GM12878 (cell line): Measurements from ENCODE around the gene OSTN. TPM values are rescaled to one million over a fixed set of nuclear protein-coding genes. Genes with fewer than 3 reads are reported as not detected.

ENCODE experiments used
- ATAC-seq: fragments of 200-7000 bp; cut with Tn5 transposase; 3 replicates; pipeline ENCODE4 v1.9.1; 2020; ENCODE audit warnings: mild to moderate bottlenecking, moderate library complexity
- BruUV-seq: library from RNA; stranded (reverse); fragments of 400-500 nt; replicated peaks from 2 replicates; lab custom pipeline; 2021; lab: Mats Ljungman, UMichigan
- CTCF ChIA-PET: fragments of 300-600 bp; sonication (Branson Sonifier 250); formaldehyde crosslinking; extraction: SDS; loops from one replicate; lab custom pipeline; 2021; ENCODE audit warnings: inconsistent platforms; lab: Yijun Ruan, JAX
- POLR2A ChIA-PET: fragments of 350-600 bp; formaldehyde crosslinking; extraction: SDS; loops from one replicate; lab custom pipeline; 2021; ENCODE audit warnings: inconsistent platforms; lab: Charles Lee
- RAD21 ChIA-PET: fragments of 300-600 bp; sonication (Branson Sonifier 250); formaldehyde crosslinking; loops from one replicate; lab custom pipeline; 2023; ENCODE audit warnings: antibody characterized with exemption; ENCODE audit not compliant: unreplicated experiment; lab: Charles Lee
- SMC1A ChIA-PET: fragments of 300-600 bp; sonication (Branson Sonifier 250); formaldehyde crosslinking; loops from one replicate; lab custom pipeline; 2023; ENCODE audit not compliant: unreplicated experiment, uncharacterized antibody; lab: Charles Lee
- DNase-seq: peaks from one replicate; pipeline ENCODE4 v3.0.0-alpha.2; 2011; ENCODE audit warnings: low read depth, low spot score
- FAIRE-seq: peaks from 3 replicates; lab custom pipeline; 2011; peaks lifted over from hg19 to GRCh38; lab: Jason Lieb, UNC
- H2AFZ ChIP-seq: 2 replicates; pipeline ENCODE4 v1.6.0; 2011; ENCODE audit warnings: low read depth, low read length, control low read depth; ENCODE audit not compliant: control insufficient read depth
- H3K27ac ChIP-seq: 2 replicates; pipeline ENCODE4 v1.5.1; 2011; ENCODE audit warnings: control low read depth; ENCODE audit not compliant: control insufficient read depth, insufficient read depth
- H3K27me3 ChIP-seq, 2 experiments: replicated peaks in 1 of 2; 2 replicates each; pipeline versions ENCODE4 v1.6.0 to v1.6.1; 2011; ENCODE audit warnings: low read length in 1 of 2; ENCODE audit not compliant: control insufficient read depth in 2 of 2, insufficient read depth in 2 of 2
- H3K36me3 ChIP-seq, 2 experiments: 2 replicates each; pipeline ENCODE4 v1.5.1; 2011; ENCODE audit warnings: low read length in 1 of 2; ENCODE audit not compliant: control insufficient read depth in 2 of 2, insufficient read depth in 2 of 2
- H3K4me1 ChIP-seq: 2 replicates; pipeline ENCODE4 v1.6.1; 2011; ENCODE audit warnings: mild to moderate bottlenecking, low read length, moderate library complexity, mixed read lengths; ENCODE audit not compliant: control insufficient read depth, insufficient read depth
- H3K4me2 ChIP-seq: 2 replicates; pipeline ENCODE4 v1.6.0; 2011; ENCODE audit warnings: control low read depth; ENCODE audit not compliant: control insufficient read depth, insufficient read depth
- H3K4me3 ChIP-seq: fragments of 200-600 bp; sonication (generic); 2 replicates; pipeline ENCODE4 v1.5.1; 2016
- H3K79me2 ChIP-seq: 2 replicates; pipeline ENCODE4 v1.6.0; 2011; ENCODE audit warnings: low read length; ENCODE audit not compliant: control insufficient read depth, insufficient read depth
- H3K9ac ChIP-seq: 2 replicates; pipeline ENCODE4 v1.8.0; 2011; ENCODE audit warnings: low read length, control low read depth, mixed read lengths; ENCODE audit not compliant: control insufficient read depth, insufficient read depth
- H3K9me3 ChIP-seq: replicated peaks from 3 replicates; pipeline ENCODE4 v1.5.1; 2011; ENCODE audit warnings: mild to moderate bottlenecking, low read length; ENCODE audit not compliant: control insufficient read depth, insufficient read depth
- H4K20me1 ChIP-seq: 2 replicates; pipeline ENCODE4 v1.6.0; 2011; ENCODE audit not compliant: control insufficient read depth, insufficient read depth
- BMI1 ChIP-seq: fragments of 450-650 bp; IDR thresholded peaks from 2 replicates; pipeline ENCODE4 v1.6.1; 2016; ENCODE audit warnings: mild to moderate bottlenecking, moderate library complexity, borderline replicate concordance
- IKZF2 ChIP-seq, 2 experiments: fragments of 450-650 bp; IDR thresholded peaks; 2 replicates each; pipeline ENCODE4 v1.6.1; 2017; ENCODE audit warnings: mild to moderate bottlenecking in 2 of 2, moderate library complexity in 2 of 2
- KAT2A ChIP-seq: conservative IDR thresholded peaks from 2 replicates; pipeline ENCODE4 v1.6.1; 2011; ENCODE audit warnings: low read depth, low read length; ENCODE audit not compliant: control insufficient read depth
- MXI1 ChIP-seq: fragments of 150-350 bp; IDR thresholded peaks from 2 replicates; pipeline ENCODE4 v1.6.1; 2011; ENCODE audit warnings: low read depth, mild to moderate bottlenecking, inconsistent platforms, low read length, improper control_type of control experiment
- NFIC ChIP-seq: IDR thresholded peaks from 2 replicates; pipeline ENCODE4 v1.6.1; 2012; ENCODE audit warnings: low read depth, mild to moderate bottlenecking, inconsistent platforms, low read length, moderate library complexity
- NFYB ChIP-seq: IDR thresholded peaks from 2 replicates; pipeline ENCODE4 v1.6.1; 2011; ENCODE audit warnings: low read depth, mild to moderate bottlenecking, low read length, improper control_type of control experiment, moderate library complexity; ENCODE audit not compliant: insufficient read depth
- NR2C1 ChIP-seq: fragments of 450-650 bp; IDR thresholded peaks from 2 replicates; pipeline ENCODE4 v1.6.1; 2017; ENCODE audit warnings: antibody characterized with exemption, mild to moderate bottlenecking, moderate library complexity
- POLR2AphosphoS5 ChIP-seq: IDR thresholded peaks from 2 replicates; pipeline ENCODE4 v1.6.1; 2011; ENCODE audit warnings: mild to moderate bottlenecking, low read length, inconsistent platforms
- RUNX3 ChIP-seq: IDR thresholded peaks from 2 replicates; pipeline ENCODE4 v1.6.1; 2012; ENCODE audit warnings: low read length, inconsistent platforms
- SIX5 ChIP-seq: IDR thresholded peaks from 2 replicates; pipeline ENCODE4 v1.6.1; 2011; ENCODE audit warnings: mild to moderate bottlenecking, low read depth, low read length, moderate library complexity; ENCODE audit not compliant: severe bottlenecking
- TCF12 ChIP-seq: IDR thresholded peaks from 2 replicates; pipeline ENCODE4 v1.6.1; 2011; ENCODE audit warnings: low read depth, mild to moderate bottlenecking, low read length
- ZSCAN29 ChIP-seq: fragments of 450-650 bp; IDR thresholded peaks from 2 replicates; pipeline ENCODE4 v1.6.1; 2017; ENCODE audit warnings: mild to moderate bottlenecking, moderate library complexity
- in situ Hi-C: fragments of 300-500 bp; cut with MboI; formaldehyde crosslinking; loops from 9 replicates; pipeline ENCODE4 v1.14.3; 2018; ENCODE audit warnings: mixed read lengths
- intact Hi-C: fragments of 100-400 bp; cut with micrococcal nuclease; formaldehyde crosslinking; loops from one replicate; pipeline ENCODE4 v1.14.2; 2022; ENCODE audit not compliant: unreplicated experiment
- polyA plus RNA-seq, 11 experiments: library from polyadenylated mRNA; depleted of rRNA in 4 of 11; unstranded in 6 of 11; stranded (reverse) in 5 of 11; fragments of >200 nt; fragmentation: Nextera tagmentation in 4 of 11; fragmentation: Illumina TruSeq in 1 of 11; extraction: Ambion mirVana in 4 of 11; extraction: Trizol in 1 of 11; gene quantifications; 1 replicate in 1 of 11; 2 replicates in 10 of 11; pipeline versions ENCODE4 v1.2.1 to v1.2.3, GENCODE V29; 2011 to 2016; ENCODE audit warnings: inconsistent platforms in 2 of 11, missing spikeins in 2 of 11, low read depth in 1 of 11
- total RNA-seq, 4 experiments: library from RNA; depleted of rRNA in 3 of 4; stranded (reverse); fragments of >200 nt in 3 of 4; fragmentation: Illumina TruSeq in 1 of 4; extraction: Trizol in 1 of 4; gene quantifications; 2 replicates each; pipeline versions ENCODE4 v1.2.1 to v1.2.3, GENCODE V29; 2013 to 2021

Gene OSTN
- total and polyA plus RNA-seq, 10 of the 15 experiments (the other 5 are each of a cell fraction or from before 2014, with no cell fraction given): 0.04 to 0.27 (median 0.06) TPM; not detected in 6

DNA sequence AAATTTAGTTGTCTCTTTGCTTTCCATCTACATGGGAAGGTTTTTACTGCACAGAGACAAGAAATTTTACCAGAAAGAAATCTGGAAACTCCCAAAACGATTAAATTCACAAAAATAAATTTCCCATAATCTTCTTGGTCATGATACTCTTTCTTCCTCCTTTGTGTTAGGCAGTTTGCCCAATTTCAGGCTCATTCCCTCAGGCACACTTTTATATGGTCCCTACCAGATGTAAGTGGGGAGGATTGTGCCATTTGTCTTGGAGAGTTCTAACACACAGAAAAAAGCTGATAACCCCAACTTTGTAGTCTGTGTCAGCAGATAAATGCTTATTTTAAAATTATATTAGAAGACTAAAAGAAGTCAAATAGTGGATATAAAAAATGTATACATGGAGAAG is 81.1 kb downstream of the OSTN start (continued):
- TF ChIP-seq POLR2AphosphoS5 (no peak), NR2C1 (no peak)

DNA sequence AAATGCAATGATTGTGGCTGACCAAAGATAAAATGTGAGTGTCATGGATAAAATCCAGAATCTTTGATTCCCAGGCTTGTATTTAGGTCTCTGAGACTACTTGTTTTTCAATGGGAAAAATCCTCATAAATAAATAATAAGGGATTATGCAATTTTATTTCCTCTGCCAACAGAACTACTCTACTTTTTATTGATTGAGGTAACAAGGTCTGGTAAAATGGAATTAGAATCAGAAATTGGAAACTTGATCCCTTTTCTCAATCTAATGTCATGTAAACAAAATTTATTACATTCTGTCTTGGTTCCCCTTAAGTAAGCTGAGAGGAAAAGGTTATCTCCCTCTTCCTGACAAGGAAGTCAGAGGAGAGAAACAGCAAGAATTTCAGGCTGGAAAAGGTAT is 81.8 kb downstream of the OSTN start:
- TF ChIP-seq NFIC (no peak), NFYB (no peak), TCF12 (no peak), BMI1 (no peak), IKZF2 (IDR thresholded peaks at IDR 0.05) (no peak), KAT2A (no peak), ZSCAN29 (no peak), RUNX3 (no peak), SIX5 (no peak), MXI1 (no peak)
- TF ChIP-seq, all 136 proteins: peak for 0
- H3K4me2 ChIP-seq: no peak overlapping the region
- SMC1A ChIA-PET: interaction anchor here (0.8 to 21.5 kb wide), 8 partner anchors 6 to 143 kb away, joined by 3 to 375 read pairs (median 4); no protein-coding TSS in a partner anchor
- in situ Hi-C loops: no loop called here
- H4K20me1 ChIP-seq: no peaks in the 10 kb centered on the region
- no peaks in the 10 kb centered on the region for H3K27me3 ChIP-seq
- CTCF ChIA-PET: interaction anchor here (1.9 to 4.1 kb wide), 2 partner anchors 10 to 52 kb away, joined by 4 to 29 read pairs; no protein-coding TSS in a partner anchor
- FAIRE-seq: no peak
- H3K4me1 ChIP-seq: peaks cover 4% of the 10 kb centered on the region; the same call in 1 of the 2 replicates
- H3K79me2 ChIP-seq: no peaks in the 10 kb centered on the region
- no peak for ATAC-seq
- intact Hi-C loops: no loop called here
- H3K4me3 ChIP-seq: no peak overlapping the region
- BruUV-seq: no TSS peak
- no peak overlapping the region for H3K27ac ChIP-seq
- H3K9me3 ChIP-seq: no peaks in the 10 kb centered on the region; the same call in 2 of the 3 replicates
- POLR2A ChIA-PET: interaction anchor here (4.4 kb wide), 1 partner anchor 10 kb away, joined by 21 read pairs; no protein-coding TSS in a partner anchor
- no peak for DNase-seq
- H2AFZ ChIP-seq: no peak overlapping the region
- no peaks in the 10 kb centered on the region for H3K36me3 ChIP-seq
- RAD21 ChIA-PET: interaction anchor here (0.7 to 1.5 kb wide), 5 partner anchors 8 to 36 kb away, joined by 3 to 4 read pairs (median 3); no protein-coding TSS in a partner anchor
- no peak overlapping the region for H3K9ac ChIP-seq
